Aorta (tissue), 5 donors: ENCODE data around the gene CDH3. TPM values are rescaled to one million over a fixed set of nuclear protein-coding genes. Genes with fewer than 3 reads are reported as not detected.

ENCODE experiments used
- ATAC-seq: fragments of 200-7000 bp; cut with Tn5 transposase; one replicate; pipeline ENCODE4 v1.9.1; 2022; ENCODE audit warnings: moderate library complexity; ENCODE audit not compliant: low FRiP score
- DNase-seq, 2 donors: peaks; one replicate each; pipeline ENCODE4 v3.0.0-alpha.2; 2020
- H3K27ac ChIP-seq, 2 donors: one replicate each; pipeline ENCODE4 v1.5.1; 2013; ENCODE audit warnings: low read length in 2 of 2, mild to moderate bottlenecking in 2 of 2, moderate library complexity in 2 of 2, control low read depth in 1 of 2, inconsistent platforms in 1 of 2, low read depth in 1 of 2
- H3K27me3 ChIP-seq, 2 donors: one replicate each; pipeline ENCODE4 v1.6.1; 2013; ENCODE audit warnings: control low read depth in 1 of 2, low read length in 1 of 2, mild to moderate bottlenecking in 1 of 2, moderate library complexity in 1 of 2; ENCODE audit not compliant: insufficient read depth in 2 of 2, control insufficient read depth in 1 of 2
- H3K36me3 ChIP-seq, 2 donors: one replicate each; pipeline ENCODE4 v1.6.1; 2013; ENCODE audit warnings: control low read depth in 1 of 2, low read length in 1 of 2, mild to moderate bottlenecking in 1 of 2; ENCODE audit not compliant: insufficient read depth in 2 of 2, control insufficient read depth in 1 of 2
- H3K4me1 ChIP-seq, 2 donors: one replicate each; pipeline ENCODE4 v1.6.1; 2013; ENCODE audit warnings: low read length in 2 of 2, control low read depth in 1 of 2, mild to moderate bottlenecking in 1 of 2, moderate library complexity in 1 of 2; ENCODE audit not compliant: insufficient read depth in 2 of 2, control insufficient read depth in 1 of 2
- H3K4me3 ChIP-seq, 2 donors: one replicate each; pipeline ENCODE4 v1.5.1; 2013; ENCODE audit warnings: low read length in 2 of 2, control low read depth in 1 of 2, mild to moderate bottlenecking in 1 of 2
- H3K9me3 ChIP-seq: one replicate; pipeline ENCODE4 v1.6.1; 2013; ENCODE audit warnings: mild to moderate bottlenecking, low read length; ENCODE audit not compliant: control insufficient read depth
- WGBS, 2 donors: extraction: QIAGEN DNeasy Blood & Tissue Kit; methylation state at CpG; one replicate each; pipeline ENCODE4 v1.1.7; 2013; 5-methylcytosine and 5-hydroxymethylcytosine counted together
- intact Hi-C, 2 donors: fragments of 100-400 bp; cut with DNase I; formaldehyde crosslinking; loops; one replicate each; pipeline versions ENCODE4 v1.14.2 to v1.15.0; 2022
- polyA plus RNA-seq, 2 donors: library from polyadenylated mRNA; stranded (reverse); fragments of 200-250 nt; gene quantifications; one replicate each; pipeline ENCODE4 v1.2.3, GENCODE V29; 2013
- total RNA-seq, 2 donors: library from RNA; stranded (reverse); fragmentation: NEBNext Ultra II Directional; extraction: Animal tissue kit (Norgen Biotek cat#: 25700); gene quantifications; one replicate each; pipeline ENCODE4 v1.2.1, GENCODE V29; 2021
- donor health status: healthy with polysubstance abuse.
- donor health status: Bipolar disorder and iron deficiency.
- donor health status: DM: no; HTN: no; CAD: no.
- donor health status: DM: no; HTN: no; CAD: no.
- donor health status: DM: yes; HTN: yes; CAD: no.

Gene CDH3
- total and polyA plus RNA-seq, 4 donors, result 0.25 to 0.97 (median 0.81) TPM; not detected in 1

- Histone ChIP-seq H3K4me3 (no peak overlapping the region), H3K4me1 (no peaks in the 10 kb centered on the region), H3K9me3 (no peaks in the 10 kb centered on the region), H3K27me3 (no peaks in the 10 kb centered on the region), H3K27ac (no peak overlapping the region), H3K36me3 (no peaks in the 10 kb centered on the region)
- no peak for DNase-seq
- WGBS, 2 donors, result 51 to 57% methylated on average over 11 of the region's 11 CpGs
- ATAC-seq, result no peak
- intact Hi-C loops, result no loop called here
Observed at GRCh38 chr16:68744744-68745280, 99.7 kb downstream of the CDH3 start.

- Histone ChIP-seq H3K9me3 (no peaks in the 10 kb centered on the region), H3K4me3 (no peak overlapping the region), H3K36me3 (no peaks in the 10 kb centered on the region), H3K4me1 (no peaks in the 10 kb centered on the region), H3K27me3 (no peaks in the 10 kb centered on the region), H3K27ac (no peak overlapping the region)
- intact Hi-C loops, result no loop called here
- no peak for DNase-seq
- ATAC-seq, result no peak
Observed at GRCh38 chr16:68746951-68747350, 101.8 kb downstream of the CDH3 start.

GRCh38 chr16:68749432-68749831 is 104.3 kb downstream of the CDH3 start:
- Histone ChIP-seq H3K36me3 (no peaks in the 10 kb centered on the region), H3K4me3 (no peak overlapping the region), H3K4me1 (no peaks in the 10 kb centered on the region), H3K27me3 (no peaks in the 10 kb centered on the region), H3K9me3 (no peaks in the 10 kb centered on the region), H3K27ac (no peak overlapping the region)
- no peak for DNase-seq
- WGBS, 2 donors, result 82 to 90% methylated on average over 3 of the region's 3 CpGs
- ATAC-seq, result no peak
- intact Hi-C loops, result no loop called here

Other genes with a start within 250 kb of the CDH3 start
- 1 to 10 TPM in 1 of 2 donors, under 1 TPM in 1; 0.29 to 1.1 TPM for gene SMPD3, start 196.8 kb upstream of the CDH3 start, total RNA-seq
- 1 to 10 TPM in 1 of 2 donors, not detected in 1; 7.5 TPM for gene SMPD3, start 196.8 kb upstream of the CDH3 start, polyA plus RNA-seq
- 10 to 100 TPM; 17.1 to 31.0 TPM for gene ZFP90, start 106.0 kb upstream of the CDH3 start, total RNA-seq
- gene ZFP90, start 106.0 kb upstream of the CDH3 start, polyA plus RNA-seq, result 10 to 100 TPM in 1 of 2 donors, 1 to 10 TPM in 1; 7.9 to 13.0 TPM
- 1 to 10 TPM in 1 of 2 donors, under 1 TPM in 1; 0.29 to 1.0 TPM for gene CDH1, start 92.0 kb downstream of the CDH3 start, total RNA-seq
- gene CDH1, start 92.0 kb downstream of the CDH3 start, polyA plus RNA-seq, result 1 to 10 TPM in 1 of 2 donors, under 1 TPM in 1; 0.23 to 9.6 TPM
- gene TANGO6, start 198.2 kb downstream of the CDH3 start, total RNA-seq, result 10 to 100 TPM; 19.9 to 26.6 TPM
- 1 to 10 TPM; 5.4 to 6.4 TPM for gene TANGO6, start 198.2 kb downstream of the CDH3 start, polyA plus RNA-seq